ENCODE measurements around the gene SRSF11.
A peak's percentile ranks its signal among the peaks of the same experiment; 100 is the strongest.
"Not testable (repeated sequence)": the region's sequence is repeated elsewhere in the genome, so short reads cannot be mapped to it uniquely, and the experiment has no call there.

The SRSF11 gene

GRCh38 chr1:70221238-70222121 is at the start of gene SRSF11:
Gene SRSF11, plus strand, starts transcription at chr1:70221380. Its CDS starts 257 bp downstream, at chr1:70221637.
- DNase-seq (ENCODE audit: low read depth), result peak; percentile 88

GRCh38 chr1:70171512-70171911 is 49.7 kb upstream of the SRSF11 start:
- DNase-seq (ENCODE audit: low read depth), result no peak

DNA sequence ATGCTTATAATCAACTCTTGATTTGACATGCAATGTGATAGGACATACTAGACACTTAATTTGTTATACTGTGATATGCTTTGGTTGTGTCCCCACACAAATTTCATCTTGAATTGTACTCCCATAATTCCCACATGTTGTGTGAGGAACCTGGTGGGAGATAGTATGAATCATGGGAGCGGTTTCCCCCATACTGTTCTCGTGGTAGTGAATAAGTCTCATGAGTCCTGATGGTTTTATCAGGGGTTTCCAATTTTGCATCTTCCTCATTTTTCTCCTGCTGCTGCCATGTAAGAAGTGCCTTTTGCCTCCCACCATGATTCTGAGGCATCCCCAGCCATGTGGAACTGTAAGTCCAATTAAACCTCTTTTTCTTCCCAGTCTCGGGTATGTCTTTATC is 36.0 kb upstream of the SRSF11 start:
- not testable (repeated sequence) for DNase-seq (ENCODE audit: low read depth)

DNA sequence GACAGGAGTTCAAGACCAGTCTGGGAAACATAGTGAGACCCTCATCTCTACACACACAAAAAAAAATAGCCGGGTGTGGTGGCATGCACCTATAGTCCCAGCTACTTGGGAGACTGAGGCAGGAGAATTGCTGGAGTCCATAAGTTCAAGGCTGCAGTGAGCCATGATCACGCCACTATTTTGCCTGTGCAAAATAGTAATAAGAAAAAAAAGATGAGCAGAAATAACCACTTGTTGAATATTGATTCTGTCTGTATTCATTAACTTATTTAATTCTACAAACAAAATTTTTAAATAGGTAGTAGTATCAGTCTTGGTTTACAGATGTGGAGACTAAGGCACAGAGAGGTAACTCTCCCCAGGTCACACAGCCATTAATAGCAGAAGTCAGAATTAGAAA is 32.7 kb upstream of the SRSF11 start:
- no peak for DNase-seq (ENCODE audit: low read depth)

- no peak for DNase-seq (ENCODE audit: low read depth)
Observed at GRCh38 chr1:70190180-70190579, 31.0 kb upstream of the SRSF11 start.

DNA sequence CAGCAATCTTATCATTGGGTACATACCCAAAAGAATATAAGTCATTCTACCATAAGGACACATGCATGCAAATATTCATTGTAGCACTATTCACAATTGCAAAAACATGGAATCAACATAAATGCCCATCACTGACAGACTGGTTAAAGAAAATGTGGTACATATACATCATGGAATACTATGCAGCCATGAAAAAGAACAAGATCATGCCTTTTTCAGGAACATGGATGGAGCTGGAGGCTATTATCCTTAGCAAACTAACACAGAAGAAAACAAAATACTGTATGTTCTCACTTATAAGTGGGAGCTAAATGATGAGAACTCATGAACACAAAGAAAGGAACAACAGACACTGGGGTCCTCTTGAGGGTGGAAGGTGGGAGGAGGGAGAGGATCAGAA is 28.7 kb upstream of the SRSF11 start:
- DNase-seq (ENCODE audit: low read depth), result not testable (repeated sequence)

DNA sequence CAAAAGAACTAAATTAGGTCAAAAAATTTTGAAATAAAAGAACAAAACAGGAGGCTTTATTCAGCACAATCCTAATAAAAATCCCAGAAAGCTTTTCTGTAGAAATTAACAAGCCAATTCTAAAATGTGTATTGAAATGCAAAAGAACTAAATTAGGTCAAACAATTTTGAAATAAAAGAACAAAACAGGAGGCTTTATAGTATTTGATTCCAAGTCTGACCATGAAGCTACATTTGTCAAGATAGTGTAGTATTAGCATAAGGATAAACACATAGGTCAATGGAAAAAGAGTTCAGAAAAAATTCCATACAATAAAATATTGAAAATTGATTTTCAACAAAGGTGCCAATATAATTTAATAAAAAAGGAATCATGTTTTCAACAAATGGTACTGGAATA is 26.6 kb upstream of the SRSF11 start:
- DNase-seq (ENCODE audit: low read depth), result no peak

- no peak for DNase-seq (ENCODE audit: low read depth)
Observed at GRCh38 chr1:70195342-70195741, 25.8 kb upstream of the SRSF11 start.

DNA sequence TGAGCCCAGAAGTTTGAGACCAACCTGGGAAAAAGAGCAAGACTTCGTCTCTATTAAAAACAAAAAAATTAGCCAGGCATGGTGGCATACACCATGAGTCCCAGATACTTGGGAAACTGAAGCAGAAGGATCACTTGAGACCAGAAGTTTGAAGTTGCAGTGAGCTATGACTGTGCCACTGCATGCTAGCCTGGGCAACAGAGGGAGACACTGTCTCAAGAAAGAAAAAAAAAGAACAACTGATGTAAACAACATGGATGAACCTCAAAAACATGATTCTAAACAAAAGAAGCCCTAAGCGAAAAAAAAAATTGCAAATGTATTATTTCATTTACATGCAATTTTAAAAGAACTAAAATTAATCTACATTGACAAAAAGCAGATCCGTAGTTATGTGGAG is 24.8 kb upstream of the SRSF11 start:
- DNase-seq (ENCODE audit: low read depth), result no peak

DNA sequence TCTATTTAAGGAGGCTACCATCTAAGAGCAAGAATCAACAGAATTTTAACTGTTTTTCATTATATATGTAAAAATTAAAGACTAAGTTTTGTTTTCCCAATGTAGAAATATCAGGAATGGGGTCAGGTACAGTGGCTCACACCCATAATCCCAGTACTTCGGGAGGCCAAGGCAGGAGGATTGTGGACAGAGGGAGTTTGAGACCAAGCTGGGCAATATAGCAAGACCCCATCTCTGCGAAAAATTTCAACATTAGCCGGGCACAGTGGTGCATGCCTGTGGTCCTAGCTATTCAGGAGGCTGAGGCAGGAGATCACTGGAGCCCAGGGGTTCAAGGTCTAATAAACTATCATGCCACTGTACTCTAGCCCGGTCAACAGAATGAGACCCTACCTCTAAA is 21.1 kb upstream of the SRSF11 start:
- DNase-seq (ENCODE audit: low read depth), result no peak

DNA sequence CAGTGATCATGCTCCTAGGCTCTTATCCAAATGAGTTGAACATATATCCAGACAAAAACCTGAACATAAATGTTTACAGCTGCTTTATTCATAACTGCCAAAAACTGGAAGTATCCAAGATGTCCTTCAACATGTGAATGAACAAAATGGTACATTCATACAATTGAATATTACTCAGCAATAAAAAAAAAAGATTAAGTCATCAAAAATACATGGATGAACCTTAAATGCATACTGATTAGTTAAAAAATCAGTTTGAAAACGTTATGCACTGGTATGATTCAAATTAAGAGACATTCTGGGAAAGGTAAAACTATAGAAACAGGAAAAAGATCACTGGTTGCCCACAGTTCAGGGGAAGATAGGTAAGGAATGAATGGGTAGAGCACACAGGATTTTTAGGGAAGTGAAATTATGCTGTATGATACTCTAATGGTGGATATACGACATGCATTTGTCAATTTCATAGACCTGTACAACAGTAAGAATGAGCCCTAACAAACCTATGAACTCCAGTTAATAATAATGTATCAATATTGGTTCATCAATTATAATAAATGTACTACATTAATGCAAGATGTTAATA is 18.9 kb upstream of the SRSF11 start:
- DNase-seq (ENCODE audit: low read depth), result no peak

GRCh38 chr1:70204139-70204538 is 17.0 kb upstream of the SRSF11 start:
- DNase-seq (ENCODE audit: low read depth), result no peak

GRCh38 chr1:70204600-70204999 is 16.6 kb upstream of the SRSF11 start:
- peak; percentile 8 for DNase-seq (ENCODE audit: low read depth)

- peak; percentile 7 for DNase-seq (ENCODE audit: low read depth)
Observed at GRCh38 chr1:70205071-70205433, 16.1 kb upstream of the SRSF11 start.

DNA sequence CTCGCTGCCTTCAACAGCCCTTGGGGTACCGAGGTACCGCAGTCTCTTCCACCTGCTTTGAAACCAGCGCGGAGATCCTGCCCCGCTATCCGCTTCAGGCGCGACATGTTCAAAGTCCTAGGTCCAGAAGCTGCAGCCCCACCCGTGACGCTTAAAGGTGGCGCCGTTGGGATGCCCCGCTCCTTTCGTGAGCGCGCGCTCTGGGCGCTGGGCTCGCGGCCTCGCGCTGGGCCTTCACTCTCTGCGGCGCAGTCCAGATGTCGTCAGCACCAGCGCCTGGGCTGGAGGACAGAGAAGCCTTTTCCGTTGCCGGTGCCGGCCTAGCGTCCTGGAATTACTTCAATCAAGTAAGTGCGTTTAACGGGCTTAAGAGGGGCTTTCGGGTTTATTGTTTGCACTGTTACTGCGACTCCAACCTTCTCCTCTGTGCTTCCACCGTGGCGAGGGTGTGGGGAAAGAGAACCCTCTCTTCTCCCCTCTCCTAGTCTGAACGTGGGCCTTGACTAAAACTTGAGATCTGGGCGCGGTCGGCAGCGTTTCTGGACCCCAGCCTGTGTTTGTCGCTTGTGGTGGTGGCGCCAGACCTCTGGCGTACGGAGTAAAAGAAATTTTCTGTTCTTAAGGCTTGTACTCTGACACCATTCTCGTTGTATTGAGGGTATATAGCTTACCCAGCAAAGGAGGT is 15.6 kb upstream of the SRSF11 start, which contains the start of gene LRRC40:
LRRC40 (minus strand) TSS at position 146 of the 685 bp plus-strand sequence; CDS start at position 107, 39 bp downstream.
- peak; percentile 91 for DNase-seq (ENCODE audit: low read depth)

DNA sequence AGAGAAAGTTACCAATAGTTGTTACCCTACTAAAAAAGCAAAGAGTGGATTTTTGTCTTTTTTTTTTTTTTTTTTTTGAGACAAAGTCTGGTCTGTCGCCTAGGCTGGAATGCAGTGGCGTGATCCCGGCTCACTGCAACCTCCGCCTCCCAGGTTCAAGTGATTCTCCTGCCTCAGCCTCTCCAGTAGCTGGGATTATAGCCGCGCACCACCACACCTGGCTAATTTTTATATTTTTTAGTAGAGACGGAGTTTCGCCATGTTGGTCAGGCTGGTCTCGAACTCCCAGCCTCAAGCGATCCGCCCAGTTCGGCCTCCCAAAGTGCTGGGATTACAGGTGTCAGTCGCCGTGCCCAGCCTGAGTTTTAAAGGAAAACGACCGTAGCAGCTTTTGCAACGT is 14.3 kb upstream of the SRSF11 start:
- not testable (repeated sequence) for DNase-seq (ENCODE audit: low read depth)

DNA sequence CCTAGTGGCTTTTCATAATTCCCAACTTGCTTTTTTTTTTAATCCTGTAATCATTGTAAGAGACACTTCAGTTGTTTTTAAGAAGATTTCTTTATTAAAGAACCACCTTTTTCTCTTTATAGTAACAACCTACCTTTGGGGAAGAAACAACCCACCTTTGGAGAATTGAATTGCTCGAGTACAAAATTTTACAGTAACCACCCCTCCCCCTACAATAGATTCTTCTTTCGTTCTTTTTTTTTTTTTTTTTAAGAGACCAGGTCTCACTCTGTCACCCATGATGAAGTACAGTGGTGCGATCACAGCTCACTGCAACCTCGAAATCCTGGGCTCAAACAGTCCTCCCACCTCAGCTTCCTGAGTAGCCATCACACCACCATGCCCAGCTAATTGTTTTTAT is 13.7 kb upstream of the SRSF11 start:
- no peak for DNase-seq (ENCODE audit: low read depth)

DNA sequence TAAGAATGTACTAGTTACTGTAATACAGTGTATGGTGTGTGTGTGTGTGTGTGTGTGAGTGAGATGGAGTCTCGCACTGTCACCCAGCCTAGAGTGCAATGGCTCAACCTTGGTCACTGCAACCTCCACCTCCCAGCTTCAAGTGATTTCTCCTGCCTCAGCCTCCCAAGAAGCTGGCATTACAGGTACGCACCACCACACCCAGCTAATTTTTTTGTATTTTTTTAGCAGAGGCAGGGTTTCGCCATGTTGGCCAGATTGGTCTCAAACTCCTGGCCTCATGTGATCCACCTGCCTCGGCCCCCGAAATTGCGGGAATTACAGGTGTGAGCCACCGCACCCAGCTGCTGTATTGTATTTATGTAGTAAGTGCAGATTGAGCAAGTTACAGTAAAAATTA is 12.9 kb upstream of the SRSF11 start:
- no peak for DNase-seq (ENCODE audit: low read depth)

GRCh38 chr1:70210820-70211219 is 10.4 kb upstream of the SRSF11 start:
- no peak for DNase-seq (ENCODE audit: low read depth)

- DNase-seq (ENCODE audit: low read depth), result peak; percentile 24
Observed at GRCh38 chr1:70211541-70211940, 9.6 kb upstream of the SRSF11 start.

DNA sequence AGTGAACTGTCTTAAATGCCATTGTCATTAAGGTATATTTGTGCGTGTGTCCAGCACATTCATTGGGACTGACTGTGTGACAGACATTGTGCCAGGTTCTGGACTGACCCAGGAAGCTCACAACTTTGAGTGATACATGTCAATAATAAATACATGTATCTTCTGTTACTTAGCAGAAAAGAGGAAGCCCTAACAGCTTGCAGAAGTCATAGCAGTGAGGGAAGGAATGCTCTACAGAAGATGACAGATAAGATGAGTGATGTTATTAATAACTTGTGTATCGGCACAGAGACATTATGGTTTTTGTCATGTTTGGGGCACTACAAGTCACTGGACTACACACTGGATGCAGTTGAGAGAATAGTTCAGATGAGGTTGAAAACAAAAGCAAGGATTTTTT is 1.2 kb upstream of the SRSF11 start:
- DNase-seq (ENCODE audit: low read depth), result no peak

DNA sequence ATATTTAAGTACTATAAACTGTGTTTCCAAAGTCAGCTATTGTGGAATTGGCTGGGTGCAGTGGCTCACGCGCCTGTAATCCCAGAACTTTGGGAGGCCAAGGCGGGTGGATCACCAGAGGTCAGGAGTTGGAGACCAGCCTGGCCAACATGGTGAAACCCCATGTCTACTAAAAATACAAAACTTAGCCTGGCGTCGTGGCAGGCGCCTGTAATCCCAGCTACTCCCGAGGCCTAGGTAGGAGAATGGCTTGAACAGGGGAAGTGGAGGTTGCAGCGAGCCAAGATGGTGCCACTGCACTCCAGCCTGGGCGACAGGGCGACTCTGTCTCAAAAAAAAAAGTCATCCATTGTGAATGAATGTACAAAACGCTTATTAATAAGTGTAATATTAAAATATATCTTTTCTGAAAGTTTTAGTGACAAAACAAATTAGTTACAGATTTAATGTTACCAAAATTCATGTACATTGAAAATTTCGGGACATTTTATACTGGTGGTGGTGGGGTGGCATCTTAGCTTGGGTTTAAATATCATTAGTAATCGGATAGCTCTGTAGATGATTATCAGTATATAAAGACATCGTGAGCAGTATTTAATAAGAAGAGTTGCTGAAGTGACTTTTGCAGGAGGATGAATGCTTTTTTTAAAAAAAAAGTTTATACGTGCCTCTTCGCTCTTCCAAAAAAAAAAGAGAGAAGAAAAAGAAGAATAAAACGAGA is 503 bp upstream of the SRSF11 start:
- no peak for DNase-seq (ENCODE audit: low read depth)
